SW 1271 (cell line): Measurements from ENCODE around the gene RBM26.

Experiments used
- DNase-seq, 2 experiments: peaks; one replicate each; lab custom pipeline; 2025; lab: John Stamatoyannopoulos, UW

RBM26 gene

DNA sequence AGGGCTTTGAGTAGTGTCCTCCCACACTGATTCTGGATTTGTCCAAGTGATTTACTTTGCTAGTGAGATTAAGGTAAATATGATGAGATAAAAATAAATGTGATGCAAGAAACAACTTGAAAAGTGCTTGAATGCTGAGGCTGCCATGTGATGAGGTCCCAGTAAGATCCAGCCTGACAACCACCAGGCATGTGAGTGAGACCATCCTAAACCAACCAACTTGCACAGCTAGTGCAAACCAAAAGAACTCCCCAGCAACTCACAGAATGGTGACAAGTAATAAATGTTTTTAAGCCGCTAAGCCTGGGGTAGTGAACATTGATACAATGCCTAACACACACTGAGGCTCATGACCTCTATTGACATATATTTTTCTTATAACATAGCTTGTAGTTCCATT lies 13.3 kb upstream of the RBM26 start:
- DNase-seq = no peak

GRCh38 chr13:79417741-79418140 lies 11.7 kb upstream of the RBM26 start:
- DNase-seq = no peak

- DNase-seq = no peak
Observed at GRCh38 chr13:79413521-79413920, 7.5 kb upstream of the RBM26 start.

GRCh38 chr13:79409828-79410227 lies 3.8 kb upstream of the RBM26 start:
- no peak for DNase-seq

DNA sequence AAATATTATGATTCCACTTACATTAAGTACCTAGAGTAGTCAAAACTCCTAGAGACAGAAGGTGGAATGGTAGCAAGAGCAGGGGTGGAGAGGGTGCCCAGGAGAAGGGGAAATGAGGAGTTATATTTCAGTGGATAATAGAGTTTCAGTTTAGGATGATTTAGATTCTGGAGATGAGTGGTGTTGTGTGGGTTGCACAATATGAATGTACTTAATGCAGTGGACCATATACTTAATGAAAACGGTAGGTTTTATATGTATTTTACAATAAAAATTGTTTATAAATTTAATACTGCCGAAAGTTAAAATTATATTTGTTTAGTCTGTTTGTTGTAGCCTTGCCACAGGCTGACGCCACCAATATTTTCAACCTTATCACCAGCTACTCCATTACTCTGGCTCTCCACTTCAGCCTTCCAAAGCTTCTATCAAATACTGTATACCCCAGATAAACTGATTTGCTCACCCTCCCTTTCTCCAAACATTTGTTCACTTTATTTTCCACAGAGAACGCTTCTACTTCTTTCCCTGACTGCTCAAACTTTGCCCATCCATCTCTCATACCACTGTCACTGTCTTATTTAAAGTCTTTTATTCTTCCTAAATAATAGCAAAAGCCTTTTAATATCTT lies 1.4 kb upstream of the RBM26 start:
- no peak for DNase-seq

GRCh38 chr13:79406597-79406908 lies 498 bp upstream of the RBM26 start:
- DNase-seq = no peak

DNA sequence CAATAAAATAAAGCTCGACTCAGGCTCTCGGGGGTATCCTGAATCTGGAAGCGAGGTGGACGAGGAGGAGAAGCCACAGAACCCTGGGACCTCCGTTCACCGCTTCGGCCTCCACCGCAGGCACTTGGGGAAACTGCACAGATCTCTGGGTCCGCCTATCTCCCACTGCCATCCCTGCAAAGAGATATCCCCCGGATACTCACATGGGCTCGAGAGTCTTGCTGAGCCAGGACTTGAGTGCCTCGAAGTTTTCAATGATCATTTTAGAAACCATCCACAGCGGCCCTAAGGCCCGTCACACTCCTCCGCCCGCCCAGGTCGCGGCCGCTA lies 589 bp downstream of the RBM26 start:
- DNase-seq = no peak

- DNase-seq = no peak
Observed at GRCh38 chr13:79404985-79405384, 1.1 kb downstream of the RBM26 start.

GRCh38 chr13:79404361-79404760 lies 1.7 kb downstream of the RBM26 start:
- no peak for DNase-seq

DNA sequence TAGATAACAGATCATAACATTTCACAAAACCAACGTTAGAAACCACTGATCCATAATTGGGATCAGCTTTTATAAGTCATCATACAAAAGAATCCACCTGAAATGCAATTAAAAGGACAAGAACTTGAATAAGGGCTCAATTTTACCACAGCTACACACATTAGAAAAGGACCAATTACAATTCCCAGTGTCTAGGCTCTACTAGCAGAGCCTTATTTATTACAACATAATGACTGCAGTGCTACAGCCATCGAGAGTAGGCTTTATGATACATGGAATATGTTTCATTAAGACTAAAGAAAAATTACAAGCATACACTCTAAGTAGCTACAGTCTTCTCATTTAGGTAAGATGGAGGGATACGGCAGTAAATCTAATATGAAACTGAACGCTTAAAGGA lies 2.9 kb downstream of the RBM26 start:
- DNase-seq = no peak

GRCh38 chr13:79402679-79403078 lies 3.4 kb downstream of the RBM26 start:
- no peak for DNase-seq

DNA sequence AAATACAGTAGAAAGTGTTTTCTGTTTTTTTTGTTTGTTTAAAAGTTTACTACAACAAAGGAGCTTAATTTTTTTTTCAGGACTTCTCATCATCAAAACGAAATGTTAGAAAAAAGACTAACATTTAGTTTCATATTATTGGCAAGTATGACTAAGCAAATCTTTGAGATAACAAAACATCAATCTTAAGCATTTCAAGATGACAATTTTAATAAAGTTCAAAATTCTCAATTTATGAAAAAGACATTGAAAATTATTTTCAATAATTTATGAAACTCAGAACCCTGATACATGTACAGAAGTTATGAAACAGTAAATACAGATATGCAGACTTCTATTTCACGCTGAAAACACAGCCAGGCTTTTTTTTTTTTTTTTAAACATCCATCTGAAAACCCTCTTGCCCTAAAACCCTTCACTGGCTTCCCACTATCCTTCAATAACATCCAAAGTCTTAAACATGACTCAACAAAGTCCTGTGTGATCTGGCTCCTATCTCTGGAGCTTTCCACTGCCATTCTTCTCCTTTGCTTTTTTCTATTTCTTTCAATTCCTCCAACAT lies 3.9 kb downstream of the RBM26 start:
- no peak for DNase-seq

DNA sequence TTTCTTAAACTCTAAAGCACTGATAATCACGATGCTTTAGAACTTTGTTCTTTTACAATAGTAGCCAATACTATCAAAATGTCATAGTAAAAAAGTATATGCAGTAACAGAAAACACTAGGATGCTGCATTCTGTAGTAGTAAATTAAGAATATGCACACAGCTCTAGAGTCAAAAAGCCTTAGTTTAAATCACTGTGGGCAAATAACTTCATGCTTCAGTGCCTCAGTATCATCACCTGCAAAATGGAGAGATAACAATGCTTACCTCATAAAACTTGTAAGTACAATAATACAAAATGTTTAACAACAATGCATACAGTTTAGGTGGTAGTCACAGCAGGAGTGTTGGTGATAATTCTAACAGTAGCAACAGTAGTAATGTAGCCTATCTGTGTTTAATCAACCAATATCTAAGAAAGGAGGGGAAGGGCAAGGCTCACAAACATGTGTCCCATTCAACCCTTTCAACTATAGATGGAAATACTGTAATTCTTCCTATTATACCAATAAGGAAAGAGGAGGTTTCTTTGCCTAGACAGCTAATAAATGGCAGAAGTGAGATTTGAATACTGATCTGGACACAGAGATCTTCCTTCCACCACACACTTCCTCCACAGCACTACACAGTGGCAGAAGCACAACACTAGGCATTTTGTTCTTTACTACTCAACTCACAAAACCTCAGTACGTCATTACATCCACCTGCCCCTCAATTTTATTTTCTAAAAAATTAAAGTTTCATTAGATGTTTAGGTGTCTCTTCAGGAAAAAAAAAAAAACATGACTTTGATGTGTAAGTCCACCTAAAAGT lies 4.6 kb downstream of the RBM26 start:
- DNase-seq = no peak

DNA sequence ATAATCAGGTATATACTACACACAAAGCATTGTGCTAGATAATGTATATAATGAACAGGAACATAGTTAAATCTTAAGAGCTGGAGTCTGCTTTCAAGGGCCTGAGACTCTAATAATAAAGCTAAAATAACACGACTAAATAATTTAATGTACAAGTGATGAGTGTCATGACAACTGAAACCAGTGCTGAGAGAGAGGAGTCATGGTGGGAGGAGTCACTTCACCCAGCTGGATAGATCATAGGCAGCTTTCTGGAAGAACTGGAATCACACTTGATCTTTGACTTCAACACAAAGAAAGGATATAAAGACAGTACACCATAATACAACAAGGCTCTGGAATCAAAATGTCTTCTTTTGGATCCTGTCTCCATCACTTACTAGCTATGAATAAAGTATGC lies 7.1 kb downstream of the RBM26 start:
- DNase-seq = no peak

GRCh38 chr13:79398127-79398526 lies 7.9 kb downstream of the RBM26 start:
- no peak for DNase-seq

DNA sequence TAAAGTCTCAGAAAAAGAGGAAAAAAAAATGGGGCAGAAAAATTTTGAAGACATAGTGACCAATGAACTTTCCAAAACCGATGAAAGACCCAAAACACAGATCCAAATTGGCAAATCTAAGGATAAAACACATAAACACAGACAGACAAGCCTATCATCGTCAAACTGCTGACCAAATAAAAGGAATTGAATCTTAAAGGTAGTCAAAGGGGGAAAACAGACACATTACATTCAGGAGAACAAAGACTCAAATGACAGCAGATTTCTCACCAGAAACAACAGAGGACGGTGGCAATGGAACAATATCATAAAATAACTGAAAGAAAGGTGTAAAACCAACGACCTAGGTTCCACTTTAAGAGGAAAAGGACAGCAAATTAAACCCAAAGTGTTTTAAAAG lies 10.2 kb downstream of the RBM26 start:
- no peak for DNase-seq

DNA sequence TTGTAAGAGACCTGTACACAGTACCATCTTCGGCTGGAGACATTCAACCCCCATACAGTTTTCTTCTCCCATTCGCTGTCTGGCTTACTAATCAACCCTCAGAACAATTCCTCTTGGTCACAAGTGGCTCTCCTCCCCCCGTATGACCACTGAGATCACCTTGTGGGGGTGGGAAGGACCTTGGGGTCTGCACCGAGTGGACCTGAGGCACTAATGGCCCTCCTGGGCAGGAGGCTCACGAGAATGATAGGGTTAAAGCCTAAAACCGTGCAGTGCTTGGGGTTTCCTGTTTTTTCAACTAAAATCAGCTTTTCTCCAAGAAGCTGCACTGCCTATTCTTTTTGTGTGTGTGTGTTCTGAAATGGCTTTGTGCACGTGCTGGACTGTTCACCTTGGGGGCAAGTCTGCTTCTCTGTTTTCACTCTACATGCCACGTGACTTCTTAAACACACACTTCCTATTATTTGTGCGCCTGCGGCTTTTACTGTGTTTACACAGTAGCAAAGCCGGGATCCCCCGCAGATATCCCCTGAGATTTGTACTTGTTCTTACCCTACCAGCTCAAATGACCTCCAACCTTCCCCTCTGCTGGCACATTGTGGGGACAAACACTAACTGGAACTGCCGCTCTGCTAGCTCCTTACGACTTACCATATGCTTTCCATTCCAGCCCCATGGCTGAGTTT lies 12.3 kb downstream of the RBM26 start:
- DNase-seq = no peak

DNA sequence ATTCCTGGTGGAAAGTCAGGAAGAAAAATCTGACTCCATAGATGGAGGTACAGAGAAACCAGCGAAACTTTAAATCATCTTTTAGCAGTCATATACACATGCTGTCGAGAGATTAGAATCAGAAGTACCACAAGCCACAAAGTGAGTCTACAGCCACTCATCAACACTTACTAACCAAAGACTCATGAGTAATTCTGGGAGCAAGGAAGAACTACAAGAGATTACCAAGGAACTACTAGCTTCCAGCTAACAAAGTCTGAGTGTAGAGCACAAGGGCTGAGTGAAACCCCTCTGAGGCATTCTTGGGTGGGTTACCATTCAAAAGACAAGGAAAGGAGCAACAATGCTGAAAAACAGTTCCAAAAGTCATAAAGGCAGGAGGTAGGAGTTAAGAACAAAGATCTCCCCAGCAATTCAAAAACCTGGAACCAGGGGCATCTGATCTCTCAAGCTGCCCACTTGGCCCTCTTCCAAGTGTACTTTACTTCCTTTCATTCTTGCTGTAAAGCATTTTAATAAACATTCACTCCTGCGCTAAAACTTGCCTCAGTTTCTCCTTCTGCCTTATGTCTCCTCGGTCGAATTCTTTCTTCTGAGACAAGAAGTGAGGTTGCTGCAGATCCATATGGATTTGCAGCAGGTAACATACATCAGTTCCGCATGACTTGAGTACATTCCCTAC lies 13.0 kb downstream of the RBM26 start:
- DNase-seq = peak in 1 of 2 experiments; percentile 18

- DNase-seq = no peak
Observed at GRCh38 chr13:79389026-79389425, 17.0 kb downstream of the RBM26 start.

- DNase-seq = no peak
Observed at GRCh38 chr13:79387853-79388252, 18.2 kb downstream of the RBM26 start.

- DNase-seq = no peak
Observed at GRCh38 chr13:79386125-79386826, 19.8 kb downstream of the RBM26 start.

DNA sequence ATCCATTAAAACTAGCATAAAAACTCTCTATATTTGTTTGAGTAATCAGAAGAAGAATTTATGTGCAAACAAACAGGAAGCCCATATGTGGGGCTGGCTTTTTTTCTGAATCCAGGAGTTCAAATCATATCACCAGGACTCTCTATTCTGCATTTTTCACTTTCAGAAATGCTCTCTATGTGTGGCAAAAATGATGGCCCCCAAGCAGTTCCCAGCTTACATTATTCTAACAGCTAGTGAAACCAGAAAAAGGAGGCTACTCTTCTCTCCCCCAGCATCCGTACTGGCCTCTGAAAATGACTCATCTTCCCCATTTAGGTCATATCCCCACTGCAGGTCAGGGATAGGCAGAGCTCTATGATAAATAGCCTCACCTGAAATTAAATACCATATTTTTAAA lies 20.4 kb downstream of the RBM26 start:
- DNase-seq = peak in 1 of 2 experiments; percentile 19
